CD14-positive monocyte (primary cell): ENCODE results near the gene SPATA9. TPM values are rescaled to one million over a fixed set of nuclear protein-coding genes. Genes with fewer than 3 reads are reported as not detected.

Experiments used
- DNase-seq, 3 donors: peaks; one replicate each; pipeline ENCODE4 v3.0.0-alpha.2; 2011 to 2022
- H2AFZ ChIP-seq: 2 replicates; pipeline ENCODE4 v1.6.0; 2012; ENCODE audit warnings: mild to moderate bottlenecking, low read depth, low read length, inconsistent platforms; ENCODE audit not compliant: insufficient read depth, poor library complexity, severe bottlenecking
- H3K27ac ChIP-seq, 2 donors: 1 replicate in 1 of 2; 2 replicates in 1 of 2; pipeline ENCODE4 v1.5.1; 2012 to 2013; ENCODE audit warnings: low read length in 2 of 2, control low read depth in 1 of 2, inconsistent platforms in 1 of 2, low read depth in 1 of 2, mild to moderate bottlenecking in 1 of 2
- H3K27me3 ChIP-seq, 2 donors: one replicate each; pipeline versions ENCODE4 v1.6.0 to v1.6.1; 2011 to 2013; ENCODE audit warnings: low read length in 2 of 2; ENCODE audit not compliant: control insufficient read depth in 2 of 2, insufficient read depth in 2 of 2
- H3K36me3 ChIP-seq, 2 donors: replicated peaks in 1 of 2; 1 replicate in 1 of 2; 2 replicates in 1 of 2; pipeline versions ENCODE4 v1.5.1 to v1.6.1; 2012 to 2013; ENCODE audit warnings: low read length in 2 of 2, control low read depth in 1 of 2, inconsistent platforms in 1 of 2, mild to moderate bottlenecking in 1 of 2; ENCODE audit not compliant: insufficient read depth in 2 of 2, control insufficient read depth in 1 of 2
- H3K4me1 ChIP-seq, 2 donors: 1 replicate in 1 of 2; 2 replicates in 1 of 2; pipeline versions ENCODE4 v1.5.1 to v1.6.1; 2012 to 2013; ENCODE audit warnings: low read length in 2 of 2, control low read depth in 1 of 2, inconsistent platforms in 1 of 2, mild to moderate bottlenecking in 1 of 2, moderate library complexity in 1 of 2; ENCODE audit not compliant: insufficient read depth in 2 of 2, control insufficient read depth in 1 of 2
- H3K4me2 ChIP-seq: replicated peaks from 2 replicates; pipeline ENCODE3; 2012; ENCODE audit warnings: low read length, moderate library complexity, mild to moderate bottlenecking; ENCODE audit not compliant: poor library complexity, severe bottlenecking; ENCODE audit errors: extremely low read depth
- H3K4me3 ChIP-seq, 3 experiments: fragments of 200-600 bp in 1 of 3; sonication (generic) in 1 of 3; replicated peaks in 1 of 3; 1 replicate in 2 of 3; 2 replicates in 1 of 3; pipeline ENCODE4 v1.5.1; 2011 to 2013; ENCODE audit warnings: low read length in 3 of 3, mild to moderate bottlenecking in 3 of 3, control low read depth in 2 of 3, low read depth in 2 of 3, inconsistent platforms in 1 of 3, moderate library complexity in 1 of 3
- H3K79me2 ChIP-seq: 2 replicates; pipeline ENCODE4 v1.6.0; 2012; ENCODE audit warnings: mild to moderate bottlenecking, control low read depth, inconsistent platforms, low read length, moderate library complexity; ENCODE audit not compliant: insufficient read depth
- H3K9ac ChIP-seq: 2 replicates; pipeline ENCODE4 v1.6.0; 2017; ENCODE audit warnings: low read length, mild to moderate bottlenecking; ENCODE audit not compliant: insufficient read depth, poor library complexity, severe bottlenecking
- H3K9me3 ChIP-seq, 2 donors: replicated peaks in 1 of 2; 1 replicate in 1 of 2; 2 replicates in 1 of 2; pipeline versions ENCODE4 v1.5.1 to v1.6.1; 2012 to 2013; ENCODE audit warnings: low read length in 2 of 2, control low read depth in 1 of 2; ENCODE audit not compliant: control insufficient read depth in 1 of 2, insufficient read depth in 1 of 2
- H4K20me1 ChIP-seq: 2 replicates; pipeline ENCODE4 v1.6.0; 2012; ENCODE audit warnings: mild to moderate bottlenecking, low read length, control low read depth, moderate library complexity; ENCODE audit not compliant: insufficient read depth
- H3K27ac Mint-ChIP-seq, 7 donors: one replicate each; pipeline ENCODE4 v1.8.0; 2020; ENCODE audit warnings: mild to moderate bottlenecking in 7 of 7, mixed read lengths in 7 of 7, moderate library complexity in 6 of 7, inconsistent platforms in 2 of 7
- H3K27me3 Mint-ChIP-seq, 3 donors: one replicate each; pipeline ENCODE4 v1.8.0; 2021 to 2022; ENCODE audit warnings: low read depth in 3 of 3, mild to moderate bottlenecking in 3 of 3, mixed read lengths in 3 of 3, moderate library complexity in 3 of 3, inconsistent platforms in 1 of 3
- H3K36me3 Mint-ChIP-seq, 2 donors: one replicate each; pipeline ENCODE4 v1.8.0; 2020; ENCODE audit warnings: mixed read lengths in 2 of 2, inconsistent platforms in 1 of 2, mild to moderate bottlenecking in 1 of 2
- H3K4me1 Mint-ChIP-seq: one replicate; pipeline ENCODE4 v1.8.0; 2020; ENCODE audit warnings: mild to moderate bottlenecking, mixed read lengths
- H3K4me3 Mint-ChIP-seq, 2 donors: one replicate each; pipeline ENCODE4 v1.8.0; 2020; ENCODE audit warnings: mild to moderate bottlenecking in 2 of 2, mixed read lengths in 2 of 2, moderate library complexity in 1 of 2
- H3K9me3 Mint-ChIP-seq, 7 donors: one replicate each; pipeline ENCODE4 v1.8.0; 2020 to 2022; ENCODE audit warnings: mixed read lengths in 7 of 7, mild to moderate bottlenecking in 6 of 7, moderate library complexity in 6 of 7, inconsistent platforms in 2 of 7
- WGBS: methylation state at CpG from one replicate; pipeline ENCODE4 v1.1.5; 2013; ENCODE audit warnings: missing lambda C conversion rate; ENCODE audit not compliant: insufficient coverage; 5-methylcytosine and 5-hydroxymethylcytosine counted together
- intact Hi-C, 2 donors: fragments of 100-400 bp; cut with micrococcal nuclease; formaldehyde crosslinking; loops; one replicate each; pipeline versions ENCODE4 v1.15.0 to v1.15.1; 2023
- polyA plus RNA-seq, 3 donors: library from polyadenylated mRNA; depleted of rRNA in 1 of 3; unstranded in 2 of 3; stranded (reverse) in 1 of 3; fragments of 300-500 nt in 2 of 3; fragments of >200 nt in 1 of 3; fragmentation: Illumina TruSeq in 2 of 3; gene quantifications; 1 replicate in 2 of 3; 2 replicates in 1 of 3; pipeline ENCODE4 v1.2.3, GENCODE V29; 2012 to 2021
- TF ChIP-seq, protein P1 (sequence below): fragments of 200-600 bp; IDR thresholded peaks from one replicate; pipeline ENCODE4 v1.8.0; 2022; ENCODE audit warnings: antibody characterized with exemption, mild to moderate bottlenecking

Gene SPATA9
- polyA plus RNA-seq, 3 donors: not detected

DNA sequence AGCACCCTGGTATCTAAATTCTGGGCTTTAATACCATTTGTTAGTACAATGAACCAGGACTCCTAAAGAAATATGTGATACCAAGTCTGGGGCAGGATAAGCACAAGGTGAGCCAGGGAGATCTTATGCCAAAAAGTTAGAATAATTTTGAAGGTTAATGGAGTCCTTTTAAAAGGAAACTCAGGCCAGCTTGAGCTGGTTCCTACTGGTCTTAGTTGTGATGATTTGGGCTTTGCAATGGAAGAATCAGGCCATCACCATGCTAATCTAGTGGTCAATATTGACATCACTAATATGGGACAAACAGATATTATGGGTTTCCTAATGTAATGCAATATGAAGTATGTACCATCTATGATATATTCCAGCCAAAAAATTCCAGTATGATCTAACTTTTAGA, 7.5 kb upstream of the SPATA9 start:
- no peaks in the 10 kb centered on the region for H3K9me3 ChIP-seq
- TF ChIP-seq, protein P1, sequence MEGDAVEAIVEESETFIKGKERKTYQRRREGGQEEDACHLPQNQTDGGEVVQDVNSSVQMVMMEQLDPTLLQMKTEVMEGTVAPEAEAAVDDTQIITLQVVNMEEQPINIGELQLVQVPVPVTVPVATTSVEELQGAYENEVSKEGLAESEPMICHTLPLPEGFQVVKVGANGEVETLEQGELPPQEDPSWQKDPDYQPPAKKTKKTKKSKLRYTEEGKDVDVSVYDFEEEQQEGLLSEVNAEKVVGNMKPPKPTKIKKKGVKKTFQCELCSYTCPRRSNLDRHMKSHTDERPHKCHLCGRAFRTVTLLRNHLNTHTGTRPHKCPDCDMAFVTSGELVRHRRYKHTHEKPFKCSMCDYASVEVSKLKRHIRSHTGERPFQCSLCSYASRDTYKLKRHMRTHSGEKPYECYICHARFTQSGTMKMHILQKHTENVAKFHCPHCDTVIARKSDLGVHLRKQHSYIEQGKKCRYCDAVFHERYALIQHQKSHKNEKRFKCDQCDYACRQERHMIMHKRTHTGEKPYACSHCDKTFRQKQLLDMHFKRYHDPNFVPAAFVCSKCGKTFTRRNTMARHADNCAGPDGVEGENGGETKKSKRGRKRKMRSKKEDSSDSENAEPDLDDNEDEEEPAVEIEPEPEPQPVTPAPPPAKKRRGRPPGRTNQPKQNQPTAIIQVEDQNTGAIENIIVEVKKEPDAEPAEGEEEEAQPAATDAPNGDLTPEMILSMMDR: no peak
- H4K20me1 ChIP-seq: no peaks in the 10 kb centered on the region
- no peak for DNase-seq
- no peaks in the 10 kb centered on the region for H3K27me3 ChIP-seq
- H3K4me3 ChIP-seq: no peak overlapping the region
- H2AFZ ChIP-seq: no peak overlapping the region
- intact Hi-C loops: no loop called here
- no peaks in the 10 kb centered on the region for H3K36me3 ChIP-seq
- Mint-ChIP-seq H3K9me3 (peaks cover 0 to 5% (median 0%) of the 10 kb centered on the region in 7 donors), H3K36me3 (peaks cover 0 to 1% of the 10 kb centered on the region in 2 donors), H3K27me3 (no peaks in the 10 kb centered on the region), H3K4me3 (no peak overlapping the region), H3K27ac (no peak overlapping the region), H3K4me1 (no peaks in the 10 kb centered on the region)
- no peaks in the 10 kb centered on the region for H3K79me2 ChIP-seq
- no peaks in the 10 kb centered on the region for H3K4me1 ChIP-seq
- no peak overlapping the region for H3K9ac ChIP-seq
- H3K4me2 ChIP-seq: no peak overlapping the region
- no peak overlapping the region for H3K27ac ChIP-seq

DNA sequence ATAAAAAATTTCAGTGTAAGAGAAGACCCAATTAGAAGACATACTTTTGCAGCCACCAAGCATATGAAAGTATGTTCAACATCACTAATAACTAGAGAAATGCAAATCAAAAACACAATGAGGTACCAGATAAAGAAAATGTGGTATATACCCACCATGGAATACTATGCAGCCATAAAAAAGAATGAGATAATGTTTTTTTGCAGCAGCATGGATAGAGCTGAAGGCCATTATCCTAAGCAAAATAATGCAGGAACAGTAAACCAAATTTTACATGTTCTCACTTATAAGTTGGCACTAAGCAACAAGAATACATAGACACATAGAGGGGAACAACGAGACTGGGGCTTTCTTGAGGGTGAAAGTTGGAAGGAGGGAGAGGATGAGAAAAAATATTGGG, 6.9 kb upstream of the SPATA9 start:
- no peak overlapping the region for H3K4me3 Mint-ChIP-seq
- no peak for DNase-seq
- Histone ChIP-seq H3K27ac (no peak overlapping the region), H3K4me1 (no peaks in the 10 kb centered on the region), H2AFZ (no peak overlapping the region), H3K9me3 (no peaks in the 10 kb centered on the region), H3K27me3 (no peaks in the 10 kb centered on the region), H3K4me2 (no peak overlapping the region), H3K4me3 (no peak overlapping the region), H3K36me3 (no peaks in the 10 kb centered on the region), H3K9ac (no peak overlapping the region), H4K20me1 (no peaks in the 10 kb centered on the region), H3K79me2 (no peaks in the 10 kb centered on the region)
- peaks cover 0 to 5% (median 0%) of the 10 kb centered on the region in 7 donors for H3K9me3 Mint-ChIP-seq
- intact Hi-C loops: no loop called here
- no peaks in the 10 kb centered on the region for H3K27me3 Mint-ChIP-seq
- H3K27ac Mint-ChIP-seq: no peak overlapping the region
- H3K4me1 Mint-ChIP-seq: no peaks in the 10 kb centered on the region
- H3K36me3 Mint-ChIP-seq: peaks cover 0 to 1% of the 10 kb centered on the region in 2 donors
- TF ChIP-seq, protein P1: no peak
- WGBS: no CpG with 5 or more reads among the region's 1 CpG
